Placental pericyte (primary cell): ENCODE measurements around the gene TOR1AIP2. TPM values are rescaled to one million over a fixed set of nuclear protein-coding genes. Genes with fewer than 3 reads are reported as not detected.

Source experiments
- total RNA-seq: library from RNA; depleted of rRNA; stranded (reverse); fragments of >200 nt; gene quantifications from 2 replicates; pipeline ENCODE4 v1.2.3, GENCODE V29; 2012

TOR1AIP2 gene
- 93.2 and 172 TPM in 2 replicates for total RNA-seq

DNA sequence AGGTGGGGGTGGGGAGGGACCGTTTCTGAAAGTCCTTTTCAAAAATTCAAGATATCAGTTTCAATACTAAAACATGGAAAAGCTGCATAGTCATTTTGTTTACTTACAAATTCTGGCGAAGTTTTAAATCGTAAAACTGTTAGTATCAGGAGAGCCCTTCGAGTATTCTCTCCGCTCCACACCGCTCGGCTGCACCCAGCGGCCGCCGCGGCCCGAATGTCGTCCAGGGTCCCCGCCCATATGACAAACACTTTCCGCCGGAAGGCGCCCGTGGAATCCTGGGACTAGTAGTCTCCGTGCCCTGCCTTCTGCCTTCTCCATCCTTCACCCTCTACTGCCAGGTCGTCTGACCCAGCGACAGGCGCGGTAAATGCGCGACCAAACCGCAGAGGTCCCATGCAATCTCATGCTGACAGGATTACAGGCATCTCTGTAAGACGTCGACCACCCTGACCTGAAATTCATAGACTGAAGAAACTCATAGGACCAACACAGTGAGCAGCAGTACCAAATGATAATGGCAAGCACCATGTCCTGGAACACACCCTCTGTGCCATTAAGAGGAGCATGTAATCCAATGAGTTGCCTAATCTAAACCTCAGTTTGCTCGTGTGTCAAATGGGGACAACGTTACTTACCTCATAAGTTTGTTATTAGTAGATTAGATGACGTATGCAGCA, at the start of gene TOR1AIP2:
Gene TOR1AIP2 (minus strand): TSS at position 218 of the 680 bp plus-strand sequence. CDS start 25,138 bp downstream, outside the sequence.

GRCh38 chr1:179882253-179883039, 4.8 kb upstream of the TOR1AIP2 start, which contains the start of gene TOR1AIP1:
TSS of gene TOR1AIP1 (plus strand) at chr1:179882285. CDS start at chr1:179882503, 218 bp downstream.

Other genes starting within 250 kb of the TOR1AIP2 start
- under 0.01 TPM in 1 of 2 replicates, not detected in the other for gene FAM163A, start 134.5 kb downstream of the TOR1AIP2 start, total RNA-seq
- 55.1 and 56.0 TPM in 2 replicates for gene TOR1AIP1, start 4.5 kb upstream of the TOR1AIP2 start, total RNA-seq
- 56.3 and 72.4 TPM in 2 replicates for gene CEP350, start 77.0 kb upstream of the TOR1AIP2 start, total RNA-seq